Breast epithelium (tissue), 3 donors: ENCODE results near the gene ZG16B.

Experiments
- CTCF ChIP-seq, 3 donors: fragments of 450-650 bp; IDR thresholded peaks; one replicate each; pipeline ENCODE4 v1.5.1; 2016 to 2017; ENCODE audit warnings: antibody characterized with exemption in 3 of 3, mild to moderate bottlenecking in 3 of 3, moderate library complexity in 3 of 3
- POLR2A ChIP-seq: fragments of 450-650 bp; IDR thresholded peaks from one replicate; pipeline ENCODE4 v1.6.1; 2016; ENCODE audit warnings: antibody characterized with exemption, mild to moderate bottlenecking, moderate library complexity
- POLR2AphosphoS5 ChIP-seq, 3 donors: sonication (generic); formaldehyde crosslinking; IDR thresholded peaks; one replicate each; pipeline ENCODE4 v1.6.1; 2017; ENCODE audit warnings: antibody characterized with exemption in 3 of 3

GRCh38 chr16:2829501-2830354 lies at the start of gene ZG16B:
- TF ChIP-seq POLR2AphosphoS5 (IDR thresholded peaks at IDR 0.05) (peak in 1 of 3 donors; percentile 61), CTCF (IDR thresholded peaks at IDR 0.05) (no peak), POLR2A (no peak)
